LoVo (cell line): Measurements from ENCODE around the gene MYL6B.

Source experiments
- DNase-seq: peaks from one replicate; pipeline ENCODE4 v3.0.0-alpha.2; 2016; ENCODE audit warnings: low spot score

Gene MYL6B

GRCh38 chr12:56122637-56123036, 29.8 kb upstream of the MYL6B start:
- no peak for DNase-seq

GRCh38 chr12:56124133-56124532, 28.3 kb upstream of the MYL6B start:
- DNase-seq, result no peak

GRCh38 chr12:56126732-56127239, 25.6 kb upstream of the MYL6B start:
- no peak for DNase-seq

DNA sequence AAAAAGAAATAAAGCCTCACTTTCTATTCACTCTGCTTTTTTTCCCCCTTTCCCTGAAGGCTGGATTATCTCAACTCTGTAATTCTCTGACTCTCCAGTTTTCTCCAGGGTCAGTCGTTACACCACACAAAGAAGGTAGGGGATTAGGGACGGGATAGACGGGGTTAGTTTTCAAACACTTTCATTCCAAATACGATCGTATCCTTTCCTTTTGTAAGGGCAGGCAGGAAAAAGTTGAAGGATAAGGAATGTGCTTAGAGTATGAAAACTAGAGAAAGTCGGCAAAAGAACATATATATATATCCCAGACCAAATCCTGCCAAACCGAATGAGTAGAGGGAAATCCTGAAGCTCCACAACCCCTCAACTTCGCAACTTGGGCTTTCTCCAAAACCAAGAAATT, 24.9 kb upstream of the MYL6B start:
- no peak for DNase-seq

GRCh38 chr12:56127888-56128669, 24.3 kb upstream of the MYL6B start, which contains the start of gene ESYT1:
Gene ESYT1 (plus strand): TSS chr12:56128267. CDS start chr12:56128320, 53 bp downstream.
- peak; percentile 100 for DNase-seq

DNA sequence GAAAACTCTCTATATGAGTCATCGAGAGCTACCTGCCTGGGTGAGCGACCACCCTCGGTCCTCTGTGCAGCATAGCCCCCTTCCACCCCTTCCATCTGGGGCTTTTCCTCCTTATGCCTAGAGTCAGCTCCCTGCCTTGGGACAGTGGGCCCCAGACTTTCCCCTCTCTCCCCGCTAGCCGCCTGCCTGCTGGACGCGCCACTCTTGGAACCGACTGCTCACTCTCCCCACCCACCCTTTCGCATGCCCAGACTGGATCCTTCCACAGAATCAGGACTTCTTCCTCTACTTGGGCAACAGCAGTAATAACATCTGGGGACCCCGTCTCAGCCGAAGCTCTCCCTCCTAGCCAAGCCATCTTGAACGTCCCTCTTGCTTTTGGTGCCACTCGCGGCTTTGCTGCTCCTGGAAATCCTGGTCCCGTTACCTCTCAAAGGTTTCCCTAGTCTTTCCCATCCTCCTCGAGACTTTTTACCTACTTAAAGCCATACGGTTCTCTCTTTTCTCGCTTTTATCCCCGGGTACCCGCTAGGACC, 23.6 kb upstream of the MYL6B start:
- no peak for DNase-seq

DNA sequence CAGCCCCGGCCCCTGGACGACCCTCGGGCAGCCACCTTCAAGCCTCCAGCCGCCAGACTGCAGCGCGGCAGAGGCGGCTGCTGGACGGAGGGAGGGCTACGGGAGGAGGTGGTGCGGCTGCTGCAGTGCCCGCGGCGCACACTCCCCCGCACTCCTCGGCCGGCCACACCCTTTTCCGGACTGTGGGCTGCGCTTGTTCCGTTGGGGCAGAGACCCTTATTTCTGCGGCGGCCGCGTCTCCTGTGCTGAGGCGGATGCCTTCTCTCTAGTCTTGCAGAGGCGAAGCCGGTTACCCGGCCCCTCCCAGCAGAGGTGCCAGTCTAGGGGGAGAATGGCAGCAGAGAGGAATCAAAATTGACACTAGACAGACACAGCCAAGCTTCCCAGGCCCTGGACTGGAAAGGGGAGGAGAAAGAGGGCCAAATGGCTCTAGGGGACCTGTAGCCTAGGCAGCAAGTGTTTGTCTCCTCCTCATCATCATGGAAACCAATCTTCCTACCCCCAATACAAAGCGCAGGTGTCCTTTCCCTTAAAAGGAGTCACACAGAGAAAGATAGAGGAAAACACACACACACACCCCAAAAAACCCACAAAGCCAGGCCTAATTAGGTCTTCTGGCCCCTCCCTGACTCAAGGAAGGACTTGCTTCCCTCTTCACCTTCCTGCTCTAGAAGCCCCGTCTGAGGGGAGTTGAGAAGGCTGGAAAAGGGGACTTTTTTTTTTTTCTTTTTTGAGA, 23.0 kb upstream of the MYL6B start:
- DNase-seq, result peak; percentile 52

- no peak for DNase-seq
Measured at GRCh38 chr12:56129942-56130495, 22.4 kb upstream of the MYL6B start.

- DNase-seq, result no peak
Measured at GRCh38 chr12:56130876-56131275, 21.5 kb upstream of the MYL6B start.

- DNase-seq, result no peak
Measured at GRCh38 chr12:56134897-56135296, 17.5 kb upstream of the MYL6B start.

GRCh38 chr12:56137853-56138571, 14.4 kb upstream of the MYL6B start:
- no peak for DNase-seq

GRCh38 chr12:56141946-56142784, 10.2 kb upstream of the MYL6B start:
- DNase-seq, result no peak

GRCh38 chr12:56143217-56143616, 9.2 kb upstream of the MYL6B start:
- no peak for DNase-seq

DNA sequence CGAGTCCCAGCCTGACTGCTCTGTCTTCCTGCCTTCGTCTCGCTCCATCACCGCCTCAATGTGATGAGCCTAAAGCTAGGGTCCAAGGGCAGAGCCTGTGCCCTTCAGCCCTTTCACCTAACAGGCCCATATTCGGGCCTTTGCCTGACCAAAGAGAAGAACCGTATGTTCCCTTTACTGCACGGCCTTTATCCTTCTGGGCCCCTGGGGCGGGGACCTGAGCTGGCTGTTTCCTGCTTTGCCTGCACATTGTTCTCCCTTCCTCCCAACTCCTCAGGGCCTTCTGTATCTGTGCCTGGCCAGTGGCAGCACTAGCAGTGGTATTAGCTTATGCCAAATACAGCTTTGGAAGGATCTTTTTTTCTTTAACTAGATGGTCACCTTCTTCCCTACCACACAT, 8.5 kb upstream of the MYL6B start:
- DNase-seq, result no peak

DNA sequence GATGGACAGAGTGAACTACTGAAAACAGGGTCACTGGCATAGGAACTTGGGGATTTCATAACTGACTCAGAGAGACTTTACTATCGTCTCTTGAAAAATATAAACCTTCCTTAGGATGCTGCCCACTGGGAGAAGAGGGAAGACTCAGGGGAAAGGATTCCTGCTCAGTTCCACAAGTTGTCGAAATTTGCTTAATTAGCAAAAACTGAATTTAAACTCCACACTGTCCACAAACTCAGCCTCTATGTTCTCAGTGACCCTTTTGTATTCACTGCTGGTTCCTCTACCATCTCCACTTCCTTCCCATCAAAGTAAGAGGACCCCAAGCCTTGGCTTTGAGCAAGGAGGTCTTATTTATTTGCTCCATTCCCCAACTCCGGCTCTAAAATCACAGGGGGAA, 7.2 kb upstream of the MYL6B start:
- DNase-seq, result no peak

GRCh38 chr12:56146492-56147460, 5.6 kb upstream of the MYL6B start:
- peak; percentile 77 for DNase-seq

GRCh38 chr12:56150563-56150962, 1.8 kb upstream of the MYL6B start:
- DNase-seq, result no peak

- DNase-seq, result peak; percentile 82
Measured at GRCh38 chr12:56151672-56152131, 685 bp upstream of the MYL6B start.
